NCI-H187 (cell line): ENCODE results near the gene CDH15.

Experiments used
- DNase-seq, 2 experiments: peaks; one replicate each; lab custom pipeline; 2025; lab: John Stamatoyannopoulos, UW

Gene CDH15

DNA sequence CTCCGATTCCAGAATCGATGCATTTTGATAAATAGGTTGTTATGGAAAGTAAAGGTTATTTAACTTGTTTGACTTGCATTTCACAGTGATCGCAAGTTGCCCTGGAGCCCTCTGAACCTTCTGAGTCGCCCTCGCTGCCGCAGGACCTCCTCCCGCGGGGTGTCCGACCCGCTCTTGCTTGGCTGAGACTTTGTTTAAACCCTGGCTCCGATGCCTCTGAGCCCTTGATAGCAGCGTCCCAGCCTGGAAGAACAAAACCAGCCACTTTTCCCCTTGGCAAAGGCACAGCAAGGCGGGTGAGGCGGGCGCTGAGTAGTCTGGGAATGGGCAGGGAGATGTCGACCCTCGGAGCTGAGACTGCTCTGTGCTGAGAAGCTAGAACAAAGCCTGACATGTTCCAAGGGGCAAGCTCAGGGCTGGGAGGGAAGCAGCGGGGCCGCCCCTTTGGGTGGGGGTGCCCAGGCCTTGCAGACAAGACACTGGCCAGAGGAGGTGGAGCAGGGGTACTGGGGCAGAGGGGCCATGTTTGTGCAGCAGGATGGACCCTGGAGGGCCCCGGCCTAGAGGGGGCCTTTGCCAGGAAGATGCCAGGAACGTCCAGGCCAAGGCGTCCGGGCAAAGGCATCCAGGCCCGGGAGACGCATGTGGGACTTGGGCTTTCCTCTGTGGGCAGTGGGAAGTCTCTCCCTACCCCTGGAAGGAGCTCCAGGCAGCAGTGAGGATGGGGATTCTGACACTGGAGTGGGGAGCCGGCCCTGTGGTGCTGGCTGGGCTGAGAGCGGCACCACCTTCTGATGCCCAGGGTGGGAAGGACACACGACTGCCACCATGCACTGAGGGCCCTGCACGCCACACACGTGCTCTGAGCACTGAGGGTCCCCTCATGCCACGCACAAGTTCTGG lies 30.3 kb upstream of the CDH15 start:
- DNase-seq, result no peak

DNA sequence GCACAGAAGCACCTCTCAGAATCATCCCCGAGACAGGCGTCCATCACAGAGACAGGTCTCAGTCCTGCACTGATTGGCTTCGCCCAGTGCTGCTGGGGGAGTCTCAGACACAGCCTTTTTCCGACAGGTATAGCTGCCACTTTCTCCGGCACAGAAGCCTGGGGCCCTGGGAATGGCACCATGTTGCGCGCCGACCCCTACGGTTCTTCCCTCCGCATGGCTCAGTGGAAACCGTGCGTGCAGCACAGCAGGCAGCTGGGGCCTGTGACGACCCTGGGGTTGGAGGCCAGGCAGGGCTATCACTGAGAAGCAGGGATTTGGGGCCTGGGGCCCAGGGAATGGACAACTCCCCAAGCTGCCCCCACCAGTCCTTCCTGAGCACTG lies 29.7 kb upstream of the CDH15 start:
- no peak for DNase-seq

DNA sequence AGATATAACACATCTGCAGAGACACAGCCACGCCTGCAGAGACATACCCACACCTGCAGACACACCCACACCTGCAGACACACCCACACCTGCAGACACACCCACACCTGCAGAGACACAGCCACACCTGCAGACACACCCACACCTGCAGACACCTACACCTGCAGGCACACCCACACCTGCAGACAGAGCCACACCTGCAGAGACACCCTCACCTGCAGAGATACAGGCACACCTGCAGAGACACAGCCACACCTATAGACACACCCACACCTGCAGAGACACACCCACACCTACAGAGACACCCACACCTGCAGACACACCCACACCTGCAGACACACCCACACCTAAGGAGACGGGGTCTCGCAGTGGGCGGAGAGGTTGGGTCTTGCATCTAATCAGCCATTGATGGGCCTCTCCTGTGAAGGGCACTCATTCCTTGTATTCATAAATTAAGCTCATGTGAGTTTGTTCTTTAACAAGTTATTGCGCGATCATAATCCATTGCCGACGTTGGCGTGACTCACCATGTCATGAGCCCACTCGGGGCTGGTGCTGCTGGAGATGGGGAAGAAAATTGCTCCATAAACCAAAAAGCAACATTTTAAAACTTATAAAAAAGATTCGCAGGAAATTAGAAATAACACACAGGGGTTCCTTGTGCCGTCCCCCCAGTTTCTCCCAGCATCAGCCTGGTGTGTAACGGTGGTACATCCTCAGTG lies 28.9 kb upstream of the CDH15 start:
- no peak for DNase-seq

DNA sequence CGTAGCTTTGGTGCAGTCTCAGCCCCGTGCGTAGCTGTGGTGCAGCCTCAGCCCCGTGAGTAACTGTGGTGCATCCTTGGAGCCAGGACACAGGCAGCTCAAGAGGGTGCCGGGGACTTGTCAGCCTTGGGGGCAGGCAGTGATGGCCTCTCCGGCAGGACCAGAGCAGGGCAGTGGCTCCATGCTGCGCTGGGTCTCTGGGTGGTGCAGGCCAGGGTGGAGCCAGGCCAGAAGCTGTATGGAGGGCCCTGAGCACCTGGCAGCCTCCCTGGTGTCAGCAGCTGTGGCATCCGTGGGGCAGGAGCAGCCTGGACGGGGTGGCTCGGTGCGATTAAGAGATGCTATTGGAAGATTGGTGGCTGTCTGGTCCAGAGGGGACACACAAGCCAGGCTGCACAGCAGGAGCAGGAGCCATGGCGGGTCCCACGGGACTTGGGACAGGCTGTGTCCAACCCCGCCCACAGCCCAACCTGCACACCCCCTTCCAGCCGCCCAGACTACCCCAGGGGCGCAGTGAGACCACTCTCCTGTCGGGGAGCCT lies 28.3 kb upstream of the CDH15 start:
- DNase-seq, result no peak

DNA sequence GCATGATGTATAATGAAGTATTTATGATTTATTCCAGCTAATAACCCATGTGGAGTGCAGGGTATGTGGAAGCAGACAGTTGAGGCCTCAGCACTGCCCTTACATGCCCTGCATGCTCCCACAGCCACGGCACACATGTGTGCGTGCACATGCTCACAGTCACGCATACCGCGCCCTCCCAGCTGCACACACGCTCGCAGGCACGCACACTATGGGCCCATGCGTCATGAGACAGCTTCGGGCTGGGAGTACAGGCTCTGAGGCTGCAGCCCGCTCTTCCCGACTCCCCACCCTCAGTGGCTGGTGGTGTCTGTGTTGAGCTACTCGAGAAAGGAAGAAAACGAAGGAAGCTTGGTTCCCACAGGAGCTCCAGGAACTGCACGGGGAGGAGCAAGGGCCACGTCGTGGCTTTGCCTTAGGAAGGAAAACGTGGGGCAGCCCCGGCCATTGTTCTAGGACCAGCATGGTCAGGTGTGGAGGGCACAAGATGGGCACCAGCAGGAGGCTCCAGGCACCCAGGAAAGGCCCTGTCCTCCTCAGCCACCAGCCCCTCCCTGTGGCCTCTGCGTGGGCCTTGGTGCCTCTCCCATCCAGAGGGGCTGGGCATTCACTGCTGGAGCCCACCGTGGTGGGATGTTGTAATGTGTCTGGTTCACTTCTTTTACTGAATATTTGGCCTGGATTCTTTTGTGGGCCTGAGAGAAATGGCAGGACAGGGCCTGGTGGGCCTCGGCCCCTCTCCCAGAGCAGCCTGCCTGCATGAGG lies 27.5 kb upstream of the CDH15 start:
- DNase-seq, result no peak

DNA sequence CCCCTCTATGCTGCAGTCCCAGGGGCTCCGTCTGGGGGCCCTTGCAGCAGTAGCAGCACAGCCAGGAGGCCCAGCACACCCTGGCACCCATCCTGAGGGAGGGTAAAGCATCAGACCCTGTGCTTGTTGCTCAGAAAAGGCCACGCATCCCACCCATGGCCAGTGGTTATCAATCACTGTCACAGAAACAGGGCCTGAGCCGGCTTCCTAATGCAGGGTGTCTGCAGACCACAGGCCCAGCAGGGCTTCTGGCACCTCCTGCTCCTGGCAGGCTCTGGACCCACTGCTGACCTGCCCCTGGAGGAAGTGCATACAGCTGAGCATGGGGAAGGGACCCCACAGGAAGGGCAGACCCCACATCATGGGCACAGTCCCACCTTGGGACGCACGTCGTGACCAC lies 26.9 kb upstream of the CDH15 start:
- DNase-seq, result no peak

DNA sequence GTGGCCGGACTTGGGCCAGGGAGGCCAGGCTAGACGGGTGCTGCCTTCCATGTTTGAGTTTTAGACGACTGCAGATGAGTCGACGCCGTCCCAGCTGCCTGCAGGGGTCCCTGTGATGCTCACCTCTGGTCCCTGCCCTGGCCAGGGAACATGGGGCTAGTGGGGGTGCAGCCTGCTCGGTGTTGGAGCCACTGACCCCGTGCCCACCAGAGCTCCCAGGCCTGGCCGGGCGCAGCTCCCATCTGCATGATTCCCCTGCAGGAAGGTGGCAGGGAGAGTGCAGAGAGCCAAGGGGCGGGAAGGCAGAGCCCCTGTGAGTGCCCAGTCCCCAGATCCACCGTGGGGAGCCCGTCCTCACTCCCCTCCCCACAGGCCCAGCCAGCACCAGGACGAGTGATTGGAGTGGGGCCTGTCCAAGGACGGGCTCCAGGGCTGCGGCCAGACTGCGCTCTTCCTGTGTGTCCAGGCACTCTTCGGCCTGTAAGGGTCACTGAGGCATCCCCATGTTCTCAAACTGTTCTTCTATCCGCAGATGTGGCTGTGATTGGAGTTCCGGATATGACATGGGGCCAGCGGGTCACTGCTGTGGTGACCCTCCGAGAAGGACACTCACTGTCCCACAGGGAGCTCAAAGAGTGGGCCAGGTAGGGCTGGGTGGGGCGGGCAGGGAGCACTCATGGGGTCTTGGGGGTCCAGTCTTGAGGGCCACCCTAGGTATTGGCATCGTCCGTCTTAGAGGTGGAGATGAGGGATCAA lies 26.0 kb upstream of the CDH15 start:
- no peak for DNase-seq

DNA sequence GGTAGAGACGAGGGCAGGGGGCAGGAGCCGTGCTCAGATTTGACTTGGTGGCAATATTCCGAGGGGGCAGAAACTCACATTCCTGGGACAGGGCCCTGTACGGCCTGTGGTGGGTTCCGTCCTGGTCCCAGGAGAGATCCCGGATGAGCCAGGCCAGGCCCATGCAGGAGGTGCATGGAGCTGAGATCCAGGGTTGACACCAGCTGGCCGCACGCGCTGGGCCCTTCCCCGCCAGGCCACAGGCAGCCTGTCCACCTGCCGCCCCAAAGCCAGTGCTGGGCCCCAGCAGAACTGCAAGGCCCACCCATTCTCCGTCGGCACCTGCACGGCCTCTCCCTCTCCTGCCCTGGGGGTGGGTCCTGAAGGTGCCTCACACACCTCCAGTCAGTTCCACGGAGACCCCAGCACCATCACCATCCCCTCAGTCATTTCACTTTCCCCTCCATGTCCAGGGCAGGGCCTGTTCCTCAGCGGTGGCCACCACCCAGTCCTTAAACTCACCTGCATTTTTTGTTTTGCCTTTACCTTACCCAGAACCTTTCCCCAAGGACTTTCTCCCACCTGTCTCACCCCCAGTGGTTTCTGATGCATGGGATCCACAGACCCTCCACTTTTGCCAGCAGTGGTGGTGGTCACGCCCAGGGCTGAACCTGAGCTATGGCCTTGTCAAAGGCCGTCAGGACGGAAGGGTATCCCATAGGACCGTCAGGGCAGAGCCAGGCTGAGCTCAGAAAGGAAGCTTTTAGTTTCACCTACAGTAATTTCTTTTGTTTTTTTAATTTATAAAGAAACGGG lies 25.1 kb upstream of the CDH15 start:
- DNase-seq, result no peak

DNA sequence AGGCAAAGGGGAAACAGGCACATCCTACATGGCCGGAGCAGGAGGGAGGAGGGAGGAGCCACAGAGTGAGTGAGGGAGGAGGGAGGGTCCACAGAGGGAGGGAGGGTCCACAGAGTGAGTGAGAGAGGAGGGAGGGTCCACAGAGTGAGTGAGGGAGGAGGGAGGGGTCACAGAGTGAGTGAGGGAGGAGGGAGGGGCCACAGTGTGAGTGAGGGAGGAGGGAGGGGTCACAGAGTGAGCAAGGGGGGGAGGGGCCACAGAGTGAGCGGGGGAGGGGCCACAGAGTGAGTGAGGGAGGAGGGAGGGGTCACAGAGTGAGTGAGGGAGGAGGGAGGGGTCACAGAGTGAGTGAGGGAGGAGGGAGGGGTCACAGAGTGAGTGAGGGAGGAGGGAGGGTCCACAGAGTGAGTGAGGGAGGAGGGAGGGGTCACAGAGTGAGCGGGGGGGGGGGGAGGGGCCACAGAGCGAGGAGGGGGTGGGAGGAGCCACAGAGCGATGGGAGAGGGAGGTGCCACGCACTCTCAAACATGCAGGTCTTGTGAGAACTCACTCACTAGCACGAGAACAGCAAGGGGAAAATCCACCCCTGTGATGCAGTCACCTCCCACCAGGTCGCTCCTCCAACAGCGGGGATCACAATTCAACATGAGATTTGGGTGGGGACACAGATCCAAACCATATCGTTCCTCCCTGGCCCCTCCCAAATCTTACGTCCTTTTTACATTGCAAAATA lies 24.3 kb upstream of the CDH15 start:
- no peak for DNase-seq

DNA sequence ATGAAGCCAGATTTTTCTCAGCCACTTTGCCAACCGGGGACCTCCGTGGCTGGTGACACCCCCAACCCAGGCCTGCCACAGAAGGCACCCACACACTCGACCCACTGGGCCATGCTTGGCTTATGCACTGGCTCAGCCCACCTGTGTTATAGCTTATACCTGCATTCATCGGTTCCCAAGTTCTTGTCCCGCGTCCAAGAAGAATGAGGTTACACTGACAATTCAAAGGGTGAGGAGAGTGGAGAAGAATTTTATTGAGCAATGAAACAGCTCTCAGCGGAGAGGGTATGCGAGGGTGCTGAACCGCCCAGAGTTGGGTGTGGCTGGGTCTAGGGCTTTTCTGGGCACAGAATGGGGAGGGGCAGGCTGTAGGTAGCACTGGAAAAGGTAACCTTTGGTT lies 22.2 kb upstream of the CDH15 start:
- DNase-seq, result no peak

DNA sequence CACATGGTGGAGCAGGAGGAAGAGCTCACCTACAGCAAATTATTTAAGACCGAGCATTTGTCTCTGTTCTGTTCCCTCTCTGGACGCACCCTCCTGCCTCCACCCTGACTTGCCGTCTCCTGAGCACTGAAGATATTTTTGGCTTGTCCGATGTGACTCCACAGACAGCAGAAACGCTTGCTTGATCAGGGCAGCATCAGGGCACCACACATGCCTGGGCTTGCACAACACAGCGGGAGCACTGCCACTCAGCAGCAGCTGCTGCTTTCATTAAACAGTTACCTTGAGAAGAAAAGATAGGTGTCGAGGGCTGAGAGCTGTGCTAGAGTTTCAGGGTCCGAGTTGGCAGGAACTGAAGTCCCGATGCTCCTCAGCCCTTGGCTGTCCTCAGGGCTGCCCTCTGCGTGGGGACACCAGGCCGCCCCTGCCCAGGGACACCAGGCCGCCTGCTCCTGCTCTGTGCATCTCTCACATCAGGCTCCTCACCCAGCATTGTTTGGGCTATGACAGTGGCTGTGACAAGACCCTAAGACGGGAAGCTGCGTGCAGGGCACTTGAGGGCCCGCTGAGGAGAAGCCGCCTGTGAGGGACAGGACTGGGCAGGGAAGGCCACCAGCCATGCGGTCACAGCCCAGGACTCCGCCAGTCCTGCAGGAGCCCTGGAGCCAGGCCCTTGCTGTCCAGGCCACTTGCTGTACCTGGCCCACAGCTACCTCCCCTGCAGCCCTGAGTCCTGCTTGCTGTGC lies 21.3 kb upstream of the CDH15 start:
- no peak for DNase-seq

DNA sequence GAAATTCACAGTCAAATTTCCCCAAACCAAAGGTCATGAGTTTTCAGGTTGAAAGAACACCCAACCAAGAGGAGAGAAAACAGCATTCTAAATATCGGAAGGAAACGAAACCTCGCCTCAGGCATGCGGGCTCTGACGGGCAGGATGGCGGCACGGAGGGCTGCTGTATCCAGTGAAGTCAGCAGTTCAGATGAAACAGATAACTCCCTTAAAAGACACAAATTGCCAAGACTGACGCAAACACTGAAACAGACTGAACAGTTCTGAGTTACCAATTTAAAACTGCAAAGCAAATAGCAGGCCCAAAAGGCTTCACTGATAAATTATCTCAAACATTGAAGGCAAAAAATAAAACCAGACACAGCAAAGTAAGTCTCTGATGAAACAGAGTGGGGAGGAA lies 20.6 kb upstream of the CDH15 start:
- no peak for DNase-seq

DNA sequence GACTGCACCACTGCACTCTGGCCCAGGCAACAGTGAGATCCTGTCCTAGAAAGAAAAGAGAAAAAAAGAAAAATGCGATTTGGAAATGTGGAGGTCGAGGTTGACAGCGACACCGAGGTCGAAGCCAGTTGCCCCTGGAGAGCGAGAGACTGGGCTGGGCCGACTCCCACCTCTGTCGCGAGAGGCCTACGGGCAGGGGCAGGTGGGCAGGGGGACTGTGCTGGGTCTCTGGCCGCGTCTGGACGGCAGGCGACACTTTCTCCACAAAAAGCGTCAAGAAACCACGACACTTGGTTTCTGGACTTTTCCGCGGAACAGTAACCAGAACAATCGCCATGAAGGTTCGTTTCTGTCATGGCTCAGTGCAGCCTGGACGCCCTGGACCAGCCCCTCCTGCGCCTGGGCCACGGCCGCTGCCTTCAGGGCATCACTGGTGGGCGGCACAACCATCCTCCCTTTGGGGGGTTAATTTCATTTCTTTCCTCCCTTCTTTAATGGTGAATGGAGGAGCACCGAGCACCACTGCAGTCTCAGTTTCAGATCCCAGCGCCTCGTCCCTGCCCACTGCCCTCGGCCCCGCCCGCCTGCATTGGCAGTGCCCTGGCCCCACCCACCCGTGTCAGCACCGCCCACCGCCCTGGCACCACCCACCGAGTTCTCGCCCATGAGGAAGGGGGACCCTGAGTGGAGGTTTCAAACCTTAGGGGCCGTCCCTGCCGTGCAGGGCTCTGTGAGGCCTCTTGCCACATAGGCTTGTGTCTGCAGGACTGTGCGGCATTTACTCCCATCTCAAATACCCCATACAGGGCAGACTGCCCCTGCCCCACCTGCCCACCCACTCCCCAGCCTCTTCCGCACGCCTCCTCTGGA lies 18.5 kb upstream of the CDH15 start:
- no peak for DNase-seq

DNA sequence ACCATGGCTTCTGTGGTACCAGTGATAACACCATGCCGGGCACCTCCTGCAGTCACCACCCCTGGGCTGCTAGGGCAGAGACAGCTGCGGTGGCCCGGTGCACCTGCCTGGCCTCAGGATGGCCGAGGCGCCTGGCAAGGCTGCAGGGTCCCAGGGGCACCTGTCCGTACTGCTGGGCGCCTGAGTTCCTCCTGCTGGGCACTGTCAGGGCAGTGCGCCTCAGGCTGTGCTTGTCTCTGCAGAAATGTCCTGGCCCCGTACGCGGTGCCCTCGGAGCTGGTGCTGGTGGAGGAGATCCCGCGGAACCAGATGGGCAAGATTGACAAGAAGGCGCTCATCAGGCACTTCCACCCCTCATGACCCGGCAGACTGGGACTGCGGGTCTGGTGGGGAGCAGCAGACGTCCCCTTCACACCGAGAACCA lies 17.7 kb upstream of the CDH15 start:
- DNase-seq, result no peak

DNA sequence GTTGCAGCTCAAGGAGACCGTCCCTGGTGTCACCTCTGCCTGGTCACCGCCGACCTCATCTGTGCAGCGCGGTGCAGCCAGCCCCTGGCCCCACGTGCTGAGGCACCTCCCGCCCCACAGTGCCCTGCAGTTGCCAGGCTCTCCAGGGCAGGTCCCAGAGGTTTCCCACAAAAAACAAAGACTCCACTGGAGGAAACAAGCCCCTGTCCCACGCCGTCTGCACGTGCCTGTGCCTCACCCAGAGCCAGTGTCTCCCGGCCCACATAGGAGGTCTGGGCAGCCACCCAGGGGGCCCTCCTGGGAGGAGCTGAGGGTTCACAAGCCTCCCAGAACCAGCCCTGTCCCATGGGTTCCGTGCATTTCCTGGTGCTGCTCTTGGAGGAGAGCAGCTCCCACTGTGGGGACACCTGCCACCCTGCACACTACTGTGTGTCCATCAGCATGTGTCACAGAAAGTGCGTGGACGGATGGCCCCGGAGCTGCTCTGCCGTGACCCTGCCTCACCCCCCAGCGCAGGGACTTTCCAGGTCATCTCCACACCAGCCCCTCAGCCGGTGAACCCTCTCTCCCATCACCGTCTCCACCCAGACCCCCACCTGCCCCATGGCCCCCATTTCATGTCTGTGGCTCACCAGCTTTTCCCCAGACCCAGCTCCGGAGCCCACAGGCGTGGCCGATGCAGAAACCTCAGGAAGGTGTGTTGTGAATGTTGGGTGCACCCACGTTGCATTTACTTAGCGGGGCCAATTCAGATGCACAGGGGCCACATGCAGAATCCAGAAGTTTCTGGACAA lies 17.0 kb upstream of the CDH15 start:
- DNase-seq, result no peak

DNA sequence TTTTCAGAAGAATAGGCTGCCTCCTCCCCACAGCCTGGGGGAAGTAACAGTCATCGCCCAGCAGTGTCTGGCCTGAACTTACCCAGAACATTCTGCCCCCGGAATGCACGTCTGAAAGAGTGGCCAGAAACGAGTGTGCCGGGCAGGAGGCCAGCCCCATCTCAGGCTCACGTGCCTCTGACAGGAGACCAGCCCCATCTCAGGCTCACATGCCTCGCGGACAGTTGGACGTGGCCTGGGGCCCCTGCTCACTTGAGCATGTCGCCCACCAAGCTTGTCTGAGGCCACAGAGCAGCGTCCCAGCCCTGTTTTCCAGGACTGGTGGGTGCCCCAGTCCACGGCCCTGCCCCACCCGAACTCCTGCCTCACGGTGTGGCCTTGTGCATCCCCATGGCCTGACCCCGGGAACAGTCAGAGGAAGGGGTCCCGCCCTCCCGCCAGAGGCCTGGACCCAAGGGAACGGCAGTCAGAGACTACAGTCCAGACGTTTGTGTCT lies 16.3 kb upstream of the CDH15 start:
- no peak for DNase-seq
